GM19043 (cell line): ENCODE measurements around the gene BSN.

Source experiments
- ATAC-seq: cut with Tn5 transposase; IDR thresholded peaks from one replicate; pipeline ENCODE4 v1.9.1; 2021; ENCODE audit warnings: low read depth; ENCODE audit not compliant: unreplicated experiment

BSN gene

GRCh38 chr3:49591615-49592014 is 37.3 kb downstream of the BSN start:
- ATAC-seq: no peak

- ATAC-seq: no peak
Measured at GRCh38 chr3:49593041-49593440, 38.8 kb downstream of the BSN start.

- no peak for ATAC-seq
Measured at GRCh38 chr3:49600781-49601180, 46.5 kb downstream of the BSN start.

- ATAC-seq: no peak
Measured at GRCh38 chr3:49601358-49602048, 47.2 kb downstream of the BSN start.

- ATAC-seq: no peak
Measured at GRCh38 chr3:49602049-49602554, 47.8 kb downstream of the BSN start.

- ATAC-seq: no peak
Measured at GRCh38 chr3:49602877-49603411, 48.7 kb downstream of the BSN start.

- ATAC-seq: no peak
Measured at GRCh38 chr3:49606427-49606826, 52.1 kb downstream of the BSN start.

- ATAC-seq: no peak
Measured at GRCh38 chr3:49607105-49607591, 52.9 kb downstream of the BSN start.

- ATAC-seq: no peak
Measured at GRCh38 chr3:49607796-49608195, 53.5 kb downstream of the BSN start.

- no peak for ATAC-seq
Measured at GRCh38 chr3:49609314-49609713, 55.0 kb downstream of the BSN start.

- ATAC-seq: no peak
Measured at GRCh38 chr3:49609815-49610214, 55.5 kb downstream of the BSN start.

GRCh38 chr3:49610666-49611280 is 56.5 kb downstream of the BSN start:
- ATAC-seq: no peak

- no peak for ATAC-seq
Measured at GRCh38 chr3:49611291-49611690, 57.0 kb downstream of the BSN start.

GRCh38 chr3:49611719-49612118 is 57.4 kb downstream of the BSN start:
- no peak for ATAC-seq

- ATAC-seq: no peak
Measured at GRCh38 chr3:49614936-49615335, 60.7 kb downstream of the BSN start.

- no peak for ATAC-seq
Measured at GRCh38 chr3:49616061-49616460, 61.8 kb downstream of the BSN start.

- ATAC-seq: no peak
Measured at GRCh38 chr3:49616491-49616941, 62.2 kb downstream of the BSN start.

- ATAC-seq: no peak
Measured at GRCh38 chr3:49617390-49618013, 63.2 kb downstream of the BSN start.

GRCh38 chr3:49618412-49618811 is 64.1 kb downstream of the BSN start:
- ATAC-seq: no peak

- ATAC-seq: no peak
Measured at GRCh38 chr3:49619649-49620048, 65.4 kb downstream of the BSN start.

GRCh38 chr3:49620728-49621127 is 66.5 kb downstream of the BSN start:
- no peak for ATAC-seq
